ENCODE results near the gene TP63.
A peak's percentile ranks its signal among the peaks of the same experiment; 100 is the strongest.

Gene TP63

GRCh38 chr3:189685860-189686259 lies 54.7 kb downstream of the TP63 start:
- no peak for DNase-seq

GRCh38 chr3:189687475-189687874 lies 56.3 kb downstream of the TP63 start:
- DNase-seq = no peak

DNA sequence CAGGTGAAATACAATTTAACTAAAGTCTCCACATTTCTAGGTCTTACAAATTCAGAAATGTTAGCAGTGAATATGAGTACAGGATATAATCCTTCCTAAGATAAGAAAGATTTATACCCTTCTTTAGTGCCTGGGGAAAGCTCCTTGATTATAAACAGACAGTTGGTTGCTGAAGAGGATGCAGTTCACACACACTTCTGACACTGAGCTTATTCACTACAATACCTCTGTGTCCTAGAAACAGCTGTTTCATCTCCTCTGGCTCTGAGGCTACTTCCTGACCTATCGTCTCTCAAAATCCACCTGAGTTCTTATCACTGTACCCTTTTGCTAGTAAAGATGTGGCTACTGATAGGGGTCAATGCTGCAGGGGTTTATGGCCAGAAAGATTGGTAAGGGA lies 57.1 kb downstream of the TP63 start:
- DNase-seq = peak; percentile 61

GRCh38 chr3:189689625-189690024 lies 58.4 kb downstream of the TP63 start:
- DNase-seq = no peak

- no peak for DNase-seq
These were observed 59.0 kb downstream of the TP63 start for GRCh38 chr3:189690237-189690636.

DNA sequence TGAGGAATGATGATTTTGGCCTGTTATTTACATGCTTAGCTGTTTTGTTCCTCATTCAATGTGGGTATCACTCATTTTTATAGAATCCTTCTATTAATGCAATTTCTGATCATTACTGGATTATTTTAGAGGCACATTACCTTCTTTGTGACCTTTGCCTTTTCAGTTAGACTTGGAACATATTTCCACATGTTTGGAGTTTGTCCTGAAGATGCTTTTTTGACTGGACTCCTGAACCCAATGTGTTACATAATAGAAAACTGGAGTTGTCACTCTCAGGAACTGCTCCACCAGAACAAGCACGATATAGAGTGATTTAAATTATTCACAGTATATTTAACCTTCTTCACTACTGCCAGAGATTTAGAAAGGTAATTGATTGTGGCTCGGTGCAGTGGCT lies 59.5 kb downstream of the TP63 start:
- no peak for DNase-seq

DNA sequence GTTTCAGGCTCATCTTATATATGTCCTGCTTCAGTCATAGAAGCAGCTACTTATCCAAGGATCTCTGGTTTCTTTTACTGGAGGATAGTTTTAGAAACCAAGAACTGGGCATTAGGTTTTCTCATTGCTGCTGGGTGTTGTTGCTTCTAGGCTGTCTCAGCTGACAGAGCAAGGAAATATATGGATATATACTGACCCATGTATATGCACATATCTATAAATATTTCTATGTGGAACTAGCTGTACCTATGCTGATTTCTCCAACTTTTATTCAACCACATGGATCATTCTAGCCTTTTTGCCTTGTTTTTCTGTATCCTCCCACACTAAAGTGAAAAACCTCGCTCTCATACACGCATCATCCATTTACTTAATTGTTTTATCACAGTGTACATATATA lies 64.2 kb downstream of the TP63 start:
- DNase-seq = no peak

DNA sequence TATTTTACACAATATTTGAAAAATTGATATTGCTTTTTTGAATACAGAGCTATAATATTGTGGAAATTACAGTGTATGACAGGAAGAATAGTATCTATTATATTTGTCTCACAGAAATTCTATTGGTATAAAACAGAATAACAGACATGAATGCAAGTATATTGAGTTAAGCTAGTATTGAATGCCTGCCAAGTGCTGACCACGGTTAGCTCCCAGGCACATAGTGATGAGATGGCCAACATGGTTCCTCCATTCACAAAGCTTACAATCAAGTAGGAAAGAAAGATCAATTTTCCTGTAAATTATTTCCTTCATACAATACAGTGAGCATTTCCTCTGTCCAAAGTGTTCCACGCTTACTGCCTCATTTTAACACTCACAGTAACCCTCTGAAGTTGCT lies 67.6 kb downstream of the TP63 start:
- no peak for DNase-seq

DNA sequence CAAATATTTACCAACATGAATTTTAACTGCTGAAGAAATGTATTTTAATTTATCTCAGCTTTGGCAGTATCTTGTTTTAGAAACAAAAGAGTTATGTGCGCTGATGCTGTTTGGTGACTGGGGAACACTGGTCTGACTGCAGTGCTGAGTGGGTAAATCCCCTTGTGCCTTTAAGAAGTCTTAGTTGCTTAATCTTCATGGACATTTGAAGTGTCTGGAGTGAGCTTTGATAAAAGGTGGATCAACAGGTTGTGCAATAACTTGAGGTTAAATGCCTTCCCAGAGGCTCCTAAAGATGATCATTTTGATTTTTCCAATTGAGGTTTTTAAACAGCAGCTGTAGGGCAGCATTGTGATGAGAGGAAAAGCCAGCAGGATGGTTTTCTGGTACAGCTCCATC lies 68.7 kb downstream of the TP63 start:
- no peak for DNase-seq

DNA sequence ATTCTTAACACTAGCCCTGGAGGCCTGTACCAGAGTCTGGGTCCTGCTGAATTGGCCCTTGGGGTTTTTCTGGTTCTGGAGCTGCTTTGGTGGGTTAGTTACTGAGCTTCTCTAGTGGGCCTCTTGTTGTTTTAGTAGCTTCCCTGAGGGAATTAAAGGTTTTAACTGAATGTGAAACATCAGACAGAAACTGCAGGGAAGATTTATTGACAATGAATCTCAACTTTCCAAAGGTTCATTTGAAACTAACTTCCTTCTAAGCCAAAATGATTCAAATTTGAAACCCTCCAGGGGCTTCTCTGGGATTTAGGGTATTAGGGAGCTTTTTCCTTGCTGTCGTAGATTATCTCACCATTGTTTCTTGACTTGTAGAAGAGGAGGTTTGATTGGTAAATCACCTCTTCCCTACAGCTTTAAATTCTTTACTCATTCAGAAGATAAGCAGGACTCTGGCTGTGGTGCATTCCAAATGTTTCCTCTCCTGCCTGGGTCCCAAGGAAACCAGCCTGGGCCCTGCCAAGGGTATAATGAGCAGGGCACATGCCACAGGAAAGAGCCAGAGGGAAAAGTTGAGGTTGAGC lies 71.0 kb downstream of the TP63 start:
- no peak for DNase-seq

DNA sequence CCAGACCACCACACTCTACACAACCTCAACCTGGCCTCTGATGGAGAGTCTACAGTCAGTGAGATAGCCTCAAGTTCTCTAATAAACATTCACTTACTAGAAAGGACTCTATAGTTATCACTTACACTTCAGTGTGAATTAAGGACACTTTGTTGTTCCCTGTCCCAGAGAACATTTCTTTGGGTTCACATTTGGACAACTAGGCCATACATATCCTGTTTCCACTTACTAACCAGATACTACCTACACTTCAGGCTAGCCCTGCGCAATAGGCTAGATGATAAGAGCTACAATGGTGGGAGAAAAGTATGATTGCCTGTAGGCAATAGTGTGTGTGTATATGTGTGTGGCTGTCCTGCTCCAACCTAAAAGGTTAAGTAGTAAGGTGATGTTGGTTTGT lies 72.7 kb downstream of the TP63 start:
- DNase-seq = no peak

GRCh38 chr3:189708375-189708774 lies 77.2 kb downstream of the TP63 start:
- DNase-seq = no peak

- no peak for DNase-seq
These were observed 79.6 kb downstream of the TP63 start for GRCh38 chr3:189710620-189711402.

DNA sequence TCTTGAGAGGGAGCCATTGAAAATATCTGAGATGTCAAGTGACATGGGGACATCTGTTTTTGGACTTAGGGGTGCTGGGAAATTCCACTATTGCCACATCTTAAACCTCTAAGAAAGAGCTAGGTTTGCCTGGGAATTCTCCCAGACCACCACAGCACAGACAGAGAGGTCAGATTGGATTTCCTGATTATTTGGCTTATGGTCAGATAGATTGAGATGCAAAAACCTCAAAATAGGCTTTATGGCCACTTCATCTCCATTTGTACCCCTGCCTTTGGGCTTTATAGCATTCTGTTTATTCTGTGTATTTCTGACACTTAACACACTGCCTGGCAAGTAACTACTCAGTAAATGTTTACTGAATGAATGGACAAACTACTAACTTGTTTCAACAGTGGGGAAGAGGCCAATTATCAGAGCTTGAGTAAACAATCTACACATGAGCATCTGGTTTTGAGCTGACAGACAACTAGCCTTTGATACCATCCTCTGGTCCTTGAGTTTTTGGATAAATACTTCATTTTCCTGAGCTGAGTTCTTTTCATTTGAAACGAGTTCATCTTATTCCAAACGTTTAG lies 81.8 kb downstream of the TP63 start:
- DNase-seq = peak; percentile 95

DNA sequence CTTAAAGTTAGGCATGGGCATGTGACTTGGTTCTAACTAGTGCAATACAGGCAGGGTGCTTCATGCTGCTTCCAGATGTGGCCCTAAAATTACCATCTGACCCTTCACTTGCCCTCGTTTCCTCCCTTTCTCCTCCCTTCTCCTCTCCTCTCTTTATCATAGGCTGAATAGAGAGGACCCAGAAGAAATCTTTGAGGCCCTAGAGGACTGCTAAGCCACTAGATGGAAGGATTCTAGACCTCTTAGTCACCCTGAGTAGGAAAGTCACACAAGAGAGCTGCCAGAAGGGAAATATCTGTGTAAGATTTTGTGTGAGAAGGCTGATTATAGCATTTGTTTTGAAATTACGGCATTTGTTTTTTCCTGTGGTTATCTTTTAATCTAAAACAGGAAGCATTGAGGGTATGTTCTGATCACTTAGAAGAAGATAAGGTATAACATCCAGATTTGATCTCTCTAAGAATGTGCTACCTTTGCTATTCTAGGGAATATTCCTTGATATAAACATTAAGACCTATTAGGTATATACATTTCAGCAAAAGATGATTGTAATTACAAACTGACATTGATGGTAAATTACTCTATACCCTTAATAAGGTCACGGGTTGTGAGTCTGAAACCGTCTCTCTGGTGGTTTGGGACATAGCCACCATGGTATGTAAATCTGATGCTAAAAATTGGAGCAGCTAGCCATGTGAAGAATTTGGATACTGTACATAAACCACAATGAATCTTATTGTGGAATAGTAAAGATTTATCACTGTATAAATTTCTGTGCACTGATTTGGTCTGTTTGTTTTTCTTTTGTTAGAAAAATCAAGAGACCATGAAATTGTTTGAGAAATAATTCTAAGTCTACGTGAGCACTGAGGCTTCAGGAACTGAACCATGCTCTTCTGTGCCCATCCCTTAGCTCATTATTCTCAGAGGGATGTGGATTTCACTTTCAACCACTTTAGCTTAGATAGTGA lies 84.1 kb downstream of the TP63 start:
- peak; percentile 20 for DNase-seq

- no peak for DNase-seq
These were observed 87.0 kb downstream of the TP63 start for GRCh38 chr3:189718215-189718614.

DNA sequence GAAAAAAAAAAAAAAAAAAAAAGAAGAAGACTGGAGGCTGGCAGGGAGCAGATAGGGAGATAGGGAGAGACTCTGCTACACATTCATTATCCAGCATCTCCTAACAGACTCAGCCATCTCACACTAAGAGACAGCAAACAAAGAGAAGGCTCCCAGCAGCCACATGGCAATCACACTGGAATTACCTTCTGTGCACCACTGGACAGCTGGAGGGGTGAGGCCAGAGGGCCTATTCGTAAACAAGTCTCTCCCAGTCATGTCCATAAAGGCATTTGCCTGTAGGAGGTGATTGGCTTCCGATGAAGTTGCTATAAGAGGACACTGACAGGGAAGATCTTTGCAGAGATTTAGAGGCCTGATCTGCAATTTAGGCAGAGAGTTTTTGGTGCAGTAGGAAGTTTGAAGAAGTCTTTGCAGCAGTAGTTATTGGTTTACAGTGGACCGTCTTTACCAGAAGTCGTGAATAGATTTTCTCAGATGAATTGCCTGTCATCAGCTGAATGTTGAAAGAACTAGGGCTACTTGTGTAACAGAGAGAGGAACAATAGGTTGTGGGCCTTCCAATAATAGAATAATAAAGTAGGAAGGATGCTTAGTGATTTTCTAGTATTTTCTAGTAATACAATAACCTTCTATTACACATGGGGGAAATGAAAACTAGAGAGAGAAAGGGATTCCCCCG lies 89.7 kb downstream of the TP63 start:
- DNase-seq = no peak

GRCh38 chr3:189721873-189722665 lies 90.9 kb downstream of the TP63 start:
- DNase-seq = no peak

DNA sequence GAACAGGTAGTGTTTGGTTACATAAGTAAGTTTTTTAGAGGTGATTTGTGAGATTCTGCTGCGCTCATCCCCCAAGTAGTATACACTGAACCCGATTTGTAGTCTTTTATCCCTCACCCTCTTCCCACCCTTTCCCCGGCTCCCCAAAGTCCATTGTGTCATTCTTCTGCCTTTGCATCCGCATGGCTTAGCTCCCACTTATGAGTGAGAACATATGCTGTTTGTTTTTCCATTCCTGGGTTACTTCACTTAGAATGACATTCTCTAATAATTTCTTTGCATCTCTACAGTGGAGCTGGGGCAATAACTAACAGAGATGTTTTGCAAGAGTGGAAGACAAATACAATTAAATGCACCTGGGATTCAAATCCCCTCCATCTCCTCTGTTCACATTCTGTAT lies 93.2 kb downstream of the TP63 start:
- DNase-seq = no peak

- DNase-seq = no peak
These were observed 95.1 kb downstream of the TP63 start for GRCh38 chr3:189726277-189726676.

- DNase-seq = no peak
These were observed 96.0 kb downstream of the TP63 start for GRCh38 chr3:189727158-189727557.

DNA sequence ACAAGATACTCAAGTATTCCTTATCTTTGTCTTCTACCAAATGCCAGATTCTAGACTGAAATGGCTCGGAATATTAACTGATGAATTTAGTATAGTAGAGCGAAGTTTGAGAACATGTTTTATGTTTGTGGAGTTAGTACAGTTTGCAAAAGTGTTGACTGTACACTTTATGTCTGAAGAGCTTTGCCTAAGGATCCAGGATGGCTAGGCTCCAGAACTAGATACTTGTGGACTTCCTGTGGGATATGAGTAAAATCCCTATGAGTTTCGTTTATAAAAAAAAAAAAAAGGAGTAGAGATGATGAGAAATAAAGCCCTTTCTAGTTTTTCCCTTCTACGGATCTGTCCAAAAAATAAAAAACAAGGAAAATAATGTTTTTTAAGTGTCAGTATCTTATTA lies 96.7 kb downstream of the TP63 start:
- no peak for DNase-seq

Measured in NCI-H345 (cell line).